MG63 (cell line): ENCODE results near the gene C10orf95. TPM values are rescaled to one million over a fixed set of nuclear protein-coding genes. Genes with fewer than 3 reads are reported as not detected.
"Not testable (repeated sequence)": the region's sequence is repeated elsewhere in the genome, so short reads cannot be mapped to it uniquely, and the experiment has no call there.

Experiments used
- DNase-seq: peaks from one replicate; pipeline ENCODE4 v3.0.0-alpha.2; 2020
- H3K27me3 ChIP-seq: fragments of 250-450 bp; sonication (Bioruptor Pico); 2 replicates; pipeline ENCODE4 v1.5.1; 2020; ENCODE audit warnings: mild to moderate bottlenecking, moderate library complexity
- H3K36me3 ChIP-seq: fragments of 250-450 bp; sonication (Bioruptor Pico); 2 replicates; pipeline ENCODE4 v1.5.1; 2020; ENCODE audit warnings: mild to moderate bottlenecking, moderate library complexity
- H3K4me3 ChIP-seq: fragments of 250-450 bp; sonication (Bioruptor Pico); 2 replicates; pipeline ENCODE4 v1.5.1; 2020; ENCODE audit warnings: mild to moderate bottlenecking, moderate library complexity
- H3K9me3 ChIP-seq: fragments of 250-450 bp; sonication (Bioruptor Pico); 2 replicates; pipeline ENCODE4 v1.5.1; 2020; ENCODE audit warnings: mild to moderate bottlenecking, moderate library complexity
- total RNA-seq: library from RNA; depleted of rRNA; stranded (reverse); fragments of >200 nt; shearing (Covaris generic); gene quantifications from 2 replicates; pipeline ENCODE4 v1.2.3, GENCODE V29; 2014; ENCODE audit warnings: low replicate concordance; rRNA removed

C10orf95 gene, protein sequence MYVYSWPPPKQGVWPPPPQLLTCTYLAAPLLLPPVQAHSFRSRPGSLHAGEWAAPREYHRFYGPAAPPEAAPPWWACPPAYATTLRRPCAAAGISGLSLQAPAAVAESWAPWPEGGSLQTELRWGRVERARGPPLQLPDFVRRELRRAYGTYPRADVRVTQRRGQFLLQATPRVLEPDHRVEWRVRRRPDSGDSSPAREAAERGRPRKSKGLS
- total RNA-seq, result not detected in 2 replicates

DNA sequence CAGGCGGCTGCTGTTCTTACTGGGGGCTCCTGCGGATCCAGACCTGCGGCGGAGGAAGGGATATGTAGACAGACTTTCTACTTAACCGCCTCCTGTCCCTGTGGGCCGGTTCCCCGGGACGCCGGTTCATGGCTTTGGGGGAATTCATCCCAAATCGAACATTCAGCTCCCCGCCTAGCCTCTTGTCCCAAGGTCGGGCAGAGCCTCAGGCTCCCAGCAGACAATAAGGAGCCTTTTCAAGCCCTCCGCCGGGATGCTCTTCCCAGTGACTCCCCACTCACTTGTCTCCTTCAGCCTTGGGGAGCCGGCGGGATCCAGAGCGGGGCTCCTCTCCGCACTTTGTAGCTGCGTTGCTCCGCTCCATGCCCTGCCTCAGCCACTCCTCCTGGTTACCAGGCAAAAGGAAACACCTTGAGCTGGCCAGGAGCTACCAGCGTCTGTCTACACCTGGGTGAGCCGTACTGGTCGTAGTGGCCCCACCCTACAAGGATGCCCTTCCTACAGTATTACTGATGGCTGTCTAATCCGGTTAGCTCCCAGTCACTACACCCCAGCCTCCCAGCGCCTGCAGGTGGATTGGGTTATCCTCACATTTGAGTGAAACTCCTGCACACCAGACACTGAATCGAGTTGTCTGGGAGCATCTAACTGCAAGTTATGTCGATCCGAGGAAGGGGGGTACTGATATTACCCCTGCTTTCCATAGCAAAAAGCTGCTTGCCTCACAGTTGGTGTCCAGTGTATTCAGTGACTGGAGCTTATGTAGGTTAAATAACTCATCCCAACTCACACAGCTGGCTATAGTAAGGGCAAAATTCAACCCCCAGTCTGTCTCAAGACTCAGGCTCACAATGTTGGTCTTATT is at the start of gene C10orf95:
TSS of gene C10orf95 (minus strand) at position 439 of the 865 bp plus-strand sequence. CDS start 450 bp downstream, outside the sequence.
- no peak for DNase-seq

DNA sequence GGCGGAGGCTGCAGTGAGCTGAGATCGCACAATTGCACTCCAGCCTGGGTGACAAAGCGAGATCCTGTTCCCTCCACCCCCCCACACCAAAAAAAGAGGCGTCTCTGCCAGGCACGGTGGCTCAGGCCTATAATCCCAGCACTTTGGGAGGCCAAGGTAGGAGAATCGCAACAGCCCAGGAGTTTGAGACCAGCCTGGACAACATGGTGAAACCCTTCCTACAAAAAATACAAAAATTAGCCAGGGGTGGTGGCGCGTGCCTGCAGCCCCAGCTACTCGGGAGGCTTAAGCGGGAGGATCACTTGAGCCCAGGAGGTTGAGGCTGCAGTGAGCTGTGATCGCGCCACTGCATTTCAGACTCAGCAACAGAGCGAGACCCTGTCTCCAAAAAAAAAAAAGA is 49.3 kb upstream of the C10orf95 start:
- H3K27me3 ChIP-seq, H3K4me3 ChIP-seq, H3K9me3 ChIP-seq, DNase-seq: not testable (repeated sequence)
- peaks cover 12% of the 10 kb centered on the region for H3K36me3 ChIP-seq

More for the DNA sequence above, at the start of gene C10orf95:
- peak within 1 kb of the TSS; percentile 71 for H3K4me3 ChIP-seq
- H3K36me3 ChIP-seq, result peaks cover 2% of the 10 kb centered on the region; the same call in 1 of the 2 replicates
- no peaks in the 10 kb centered on the region for H3K9me3 ChIP-seq
- H3K27me3 ChIP-seq, result no peaks in the 10 kb centered on the region

DNA sequence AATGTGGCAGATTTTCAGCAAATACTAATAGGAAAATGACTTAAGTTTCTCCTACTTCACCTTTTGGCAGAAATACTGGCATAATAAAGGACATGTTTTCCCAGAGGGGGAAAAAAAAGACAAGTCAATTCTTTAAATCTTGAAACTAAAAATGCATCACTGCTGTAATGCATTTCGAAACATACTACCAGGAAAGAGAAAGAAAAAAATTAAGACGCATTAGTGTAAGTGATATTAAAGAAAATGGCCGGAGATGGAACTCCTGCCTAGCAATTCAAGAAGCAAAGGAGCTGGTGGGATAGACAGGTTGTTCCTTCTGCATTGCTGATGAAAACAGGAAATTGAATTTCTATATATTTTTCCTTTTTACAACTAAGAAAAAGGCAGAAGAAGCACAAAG is 48.0 kb upstream of the C10orf95 start:
- H3K9me3 ChIP-seq, result no peaks in the 10 kb centered on the region
- H3K27me3 ChIP-seq, result no peaks in the 10 kb centered on the region
- no peak for DNase-seq
- H3K36me3 ChIP-seq, result peaks cover 14% of the 10 kb centered on the region
- no peak overlapping the region for H3K4me3 ChIP-seq

DNA sequence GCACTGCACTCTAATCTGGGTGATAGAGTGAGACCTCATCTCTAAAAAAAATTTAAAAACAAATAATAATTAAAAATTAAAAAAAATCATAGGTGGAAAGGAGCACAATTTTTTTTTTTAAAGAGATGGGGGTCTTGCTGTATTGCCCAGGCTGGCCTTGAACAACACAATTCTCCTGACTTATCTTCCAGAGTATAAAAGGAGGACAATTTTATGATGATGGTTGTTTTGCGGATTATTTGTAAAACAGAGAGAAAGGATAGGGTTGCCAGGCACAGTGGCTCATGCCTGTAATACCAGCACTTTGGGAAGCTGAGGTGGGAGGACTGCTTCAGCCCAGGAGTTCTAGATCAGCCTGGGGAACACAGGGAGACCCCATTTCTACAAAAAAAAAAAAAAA is 46.2 kb upstream of the C10orf95 start:
- Histone ChIP-seq H3K9me3 (no peaks in the 10 kb centered on the region), H3K27me3 (no peaks in the 10 kb centered on the region), H3K4me3 (no peak overlapping the region), H3K36me3 (peaks cover 20% of the 10 kb centered on the region)
- DNase-seq, result no peak

DNA sequence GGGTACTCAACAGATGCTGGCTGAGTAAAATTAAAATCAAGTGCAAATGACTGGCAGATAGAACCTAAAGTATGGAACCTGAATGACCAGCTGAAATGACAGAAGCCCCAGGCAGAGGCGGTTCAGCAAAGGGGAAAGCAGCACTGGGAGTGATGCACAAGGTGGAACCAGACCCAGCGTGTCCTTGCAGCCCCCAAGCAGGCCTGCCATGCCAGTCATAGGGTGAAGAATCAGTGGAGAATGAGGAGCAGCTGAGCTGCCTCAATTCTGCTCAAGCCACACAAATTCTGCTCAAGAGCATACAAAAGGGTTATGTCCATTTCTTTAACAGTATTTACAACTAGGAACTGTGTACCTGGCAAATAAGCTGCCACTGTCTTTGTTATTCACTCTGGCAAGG is 42.4 kb upstream of the C10orf95 start:
- no peak for DNase-seq
- H3K36me3 ChIP-seq, result peaks cover 31% of the 10 kb centered on the region
- H3K4me3 ChIP-seq, result no peak overlapping the region
- H3K27me3 ChIP-seq, result no peaks in the 10 kb centered on the region
- no peaks in the 10 kb centered on the region for H3K9me3 ChIP-seq

DNA sequence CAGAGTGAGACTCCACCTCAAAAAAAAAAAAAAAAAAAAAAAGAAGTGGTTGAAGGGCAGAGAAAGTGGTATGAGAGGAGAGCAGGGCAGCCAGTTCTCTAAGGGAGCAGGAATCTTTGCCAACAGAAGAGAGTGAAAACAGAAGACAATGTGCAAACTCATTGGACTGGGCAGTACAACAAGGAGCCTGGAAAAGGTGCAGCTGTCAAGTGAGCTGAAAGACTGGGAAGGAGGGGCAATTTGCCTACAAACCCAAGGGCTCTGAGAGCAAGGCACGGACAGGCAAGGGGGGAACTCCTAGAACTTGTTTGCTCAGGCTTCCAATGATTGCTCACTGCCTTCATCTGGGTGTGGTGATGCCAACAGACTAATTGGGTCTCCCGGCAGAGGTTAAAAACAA is 41.6 kb upstream of the C10orf95 start:
- H3K4me3 ChIP-seq, result no peak overlapping the region
- peaks cover 38% of the 10 kb centered on the region for H3K36me3 ChIP-seq
- DNase-seq, result no peak
- no peaks in the 10 kb centered on the region for H3K9me3 ChIP-seq
- no peaks in the 10 kb centered on the region for H3K27me3 ChIP-seq

DNA sequence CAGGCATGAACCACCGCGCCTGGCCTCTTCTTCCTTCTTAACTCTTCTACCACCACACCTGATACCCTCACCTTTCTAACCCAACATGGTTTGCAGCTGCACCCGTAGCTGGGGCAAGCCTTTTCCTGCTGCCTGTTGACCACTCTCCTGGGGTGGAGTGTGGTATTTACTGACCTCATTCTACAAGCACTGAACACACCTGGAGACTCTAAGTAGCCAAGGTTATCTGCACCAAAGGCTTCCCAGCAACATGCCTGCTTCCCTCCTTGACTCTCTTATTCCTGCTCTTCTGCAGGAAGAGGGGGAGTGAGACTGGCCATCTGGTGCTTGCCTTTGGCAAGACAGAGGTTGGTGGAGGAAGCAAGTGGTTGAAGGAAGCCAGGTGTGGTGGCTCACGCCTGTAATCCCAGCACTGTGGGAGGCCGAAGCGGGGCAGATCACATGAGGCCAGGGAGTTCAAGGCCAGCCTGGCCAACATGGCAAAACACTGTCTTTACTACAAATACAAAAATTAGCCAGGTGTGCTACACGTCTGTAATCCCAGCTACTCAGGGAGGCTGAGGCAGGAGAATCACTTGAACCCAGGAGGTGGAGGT is 41.1 kb upstream of the C10orf95 start:
- no peak overlapping the region for H3K4me3 ChIP-seq
- no peak for DNase-seq
- no peaks in the 10 kb centered on the region for H3K9me3 ChIP-seq
- H3K36me3 ChIP-seq, result peaks cover 42% of the 10 kb centered on the region
- H3K27me3 ChIP-seq, result no peaks in the 10 kb centered on the region

DNA sequence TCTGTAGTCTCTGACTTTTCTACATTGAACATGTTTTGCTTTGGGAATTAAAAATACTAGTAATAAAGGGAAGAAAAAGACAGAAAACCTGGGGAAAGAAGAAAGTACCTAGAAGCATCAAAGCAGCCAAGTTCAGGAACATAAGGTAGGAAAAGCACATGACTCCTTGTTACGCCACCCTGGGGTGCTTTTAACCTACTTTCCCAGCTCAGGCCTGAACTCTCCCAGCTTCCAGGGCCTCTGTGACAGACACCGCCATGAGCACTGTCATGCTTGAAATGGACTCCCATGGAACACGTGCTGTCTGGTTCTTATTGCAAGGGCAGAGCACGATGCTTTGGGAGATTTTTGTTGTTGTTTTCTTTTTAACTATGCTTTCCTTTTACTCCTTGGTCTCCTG is 39.8 kb upstream of the C10orf95 start:
- H3K9me3 ChIP-seq, result no peaks in the 10 kb centered on the region
- H3K4me3 ChIP-seq, result no peak overlapping the region
- DNase-seq, result no peak
- peaks cover 41% of the 10 kb centered on the region for H3K36me3 ChIP-seq
- H3K27me3 ChIP-seq, result no peaks in the 10 kb centered on the region

DNA sequence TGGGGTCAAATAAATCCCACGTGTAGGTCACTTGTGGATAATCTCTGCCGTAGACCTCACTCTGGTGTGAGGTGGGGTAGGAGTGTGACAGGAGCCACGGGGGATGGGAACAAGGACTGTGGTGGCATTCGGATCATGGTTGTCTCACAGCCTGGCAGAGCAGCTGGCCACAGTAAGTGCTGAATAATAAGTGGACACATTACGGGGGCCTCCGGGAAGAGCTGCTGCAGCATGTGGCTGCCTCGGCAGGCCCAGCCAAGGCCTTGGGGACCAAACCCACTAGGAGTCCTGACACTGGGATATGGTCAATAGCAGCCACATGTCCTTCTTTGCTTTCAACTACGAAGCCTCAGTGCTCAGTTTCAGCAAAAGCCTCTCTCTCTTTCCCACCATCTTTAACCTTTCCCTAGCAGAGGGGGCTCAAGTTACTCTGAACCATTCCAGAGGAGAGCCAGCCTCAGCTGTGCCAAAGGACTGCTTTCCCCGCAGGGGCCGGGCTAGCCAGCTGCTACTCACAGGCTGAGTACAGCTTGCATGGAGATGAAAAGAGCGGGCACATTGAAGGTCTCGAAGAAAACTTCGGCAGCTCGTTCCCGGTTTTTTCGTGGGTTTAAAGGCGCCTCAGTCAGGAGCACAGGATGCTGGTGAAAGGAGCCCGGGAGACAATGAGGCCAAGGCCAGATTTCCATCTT is 33.9 kb upstream of the C10orf95 start:
- Histone ChIP-seq H3K4me3 (no peak overlapping the region), H3K9me3 (no peaks in the 10 kb centered on the region), H3K36me3 (peaks cover 65% of the 10 kb centered on the region), H3K27me3 (no peaks in the 10 kb centered on the region)
- no peak for DNase-seq

DNA sequence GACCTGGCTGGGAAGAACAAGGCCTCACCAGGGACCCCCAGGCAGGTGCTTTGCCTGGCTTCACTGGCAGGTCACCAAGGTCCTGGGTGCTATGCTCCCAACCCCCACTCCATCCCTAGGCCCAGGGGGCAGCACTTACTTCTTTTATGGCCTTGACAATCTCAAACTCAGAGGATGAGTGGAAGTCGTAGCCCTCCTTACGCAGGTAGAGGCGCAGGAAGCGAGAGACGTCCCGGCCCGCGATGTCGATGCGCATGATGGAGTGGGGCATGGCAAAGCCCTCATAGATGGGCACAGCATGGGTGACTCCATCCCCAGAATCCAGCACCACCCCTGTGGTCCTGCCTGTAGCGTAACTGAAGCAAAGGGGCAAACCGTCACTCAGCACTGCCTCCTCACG is 32.7 kb upstream of the C10orf95 start:
- no peaks in the 10 kb centered on the region for H3K9me3 ChIP-seq
- no peak for DNase-seq
- H3K36me3 ChIP-seq, result peaks cover 62% of the 10 kb centered on the region
- no peaks in the 10 kb centered on the region for H3K27me3 ChIP-seq
- no peak overlapping the region for H3K4me3 ChIP-seq

DNA sequence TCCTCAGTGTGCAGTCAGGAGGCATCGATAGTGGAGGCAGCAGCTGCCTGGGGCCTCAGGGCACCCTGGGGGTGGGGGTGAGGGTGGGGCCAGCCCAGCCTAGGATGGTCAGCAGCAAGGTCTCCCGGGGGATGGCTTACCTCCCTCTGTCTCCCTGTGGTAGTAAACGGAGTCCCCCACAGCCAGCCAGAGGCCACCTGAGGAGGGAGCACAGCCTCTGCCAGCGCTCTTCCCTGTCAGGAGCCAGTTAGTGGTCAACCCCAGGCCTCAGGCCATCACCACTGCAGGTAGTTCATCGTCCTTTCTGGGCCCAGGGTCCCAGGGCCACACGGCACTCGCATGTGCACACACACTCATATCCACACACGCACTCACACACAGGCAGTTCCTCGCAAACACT is 29.1 kb upstream of the C10orf95 start:
- Histone ChIP-seq H3K4me3 (no peak overlapping the region), H3K27me3 (no peaks in the 10 kb centered on the region), H3K9me3 (no peaks in the 10 kb centered on the region), H3K36me3 (peaks cover 47% of the 10 kb centered on the region)
- DNase-seq, result no peak

DNA sequence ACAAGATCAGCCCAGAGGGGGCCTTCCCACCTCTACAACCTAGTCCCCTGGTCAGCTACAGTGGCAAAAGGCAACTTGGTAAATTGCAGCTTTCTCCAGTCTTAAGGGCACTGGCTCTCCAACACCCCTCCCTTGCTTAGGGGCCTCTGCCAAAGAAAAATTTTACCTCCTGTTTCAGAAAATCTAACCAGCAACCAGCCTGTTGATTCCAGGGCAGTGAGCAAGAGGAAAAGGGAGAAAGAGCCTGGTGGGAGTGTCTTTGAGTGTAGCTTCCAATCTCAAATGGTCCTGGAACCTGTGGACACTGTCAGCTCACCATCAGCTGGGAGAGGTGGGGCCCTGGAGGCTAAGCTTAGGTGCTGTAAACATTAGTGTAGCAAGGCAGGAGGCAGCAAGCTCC is 28.3 kb upstream of the C10orf95 start:
- no peak for DNase-seq
- H3K9me3 ChIP-seq, result no peaks in the 10 kb centered on the region
- no peak overlapping the region for H3K4me3 ChIP-seq
- peaks cover 40% of the 10 kb centered on the region for H3K36me3 ChIP-seq
- no peaks in the 10 kb centered on the region for H3K27me3 ChIP-seq

DNA sequence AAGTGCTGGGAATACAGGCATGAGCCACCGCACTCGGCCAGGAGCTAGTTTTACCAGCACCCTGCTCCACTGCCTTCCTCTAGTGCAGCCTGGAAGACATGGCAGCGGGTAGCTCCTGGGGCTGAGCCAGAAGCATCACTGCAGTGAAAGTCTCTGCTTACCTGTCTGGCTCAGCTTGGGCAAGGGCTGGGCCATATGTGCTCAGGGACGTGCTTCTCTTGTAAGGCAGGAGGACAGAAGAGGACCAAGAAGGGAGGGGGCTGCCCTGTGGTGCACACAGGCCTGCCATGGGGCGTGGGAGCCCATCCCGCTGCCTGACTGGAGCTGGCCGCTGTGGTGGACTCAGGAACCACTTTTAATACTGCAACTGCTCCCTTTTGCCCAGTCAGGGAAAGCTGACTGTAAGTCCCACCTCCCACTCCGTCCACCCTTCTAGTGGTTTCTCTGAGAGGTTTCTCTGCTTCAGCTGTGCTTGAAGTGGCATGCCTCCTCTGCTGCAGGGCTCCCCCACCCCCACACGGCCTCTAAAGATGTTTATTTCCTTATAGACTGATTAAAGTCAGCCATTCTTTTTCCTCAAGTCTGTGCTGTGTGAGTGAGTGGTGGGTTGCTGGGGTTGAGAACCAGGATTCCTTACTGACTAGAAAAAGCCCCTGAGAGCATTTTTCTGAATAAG is 25.3 kb upstream of the C10orf95 start:
- no peak for DNase-seq
- peaks cover 19% of the 10 kb centered on the region for H3K36me3 ChIP-seq
- no peaks in the 10 kb centered on the region for H3K9me3 ChIP-seq
- no peaks in the 10 kb centered on the region for H3K27me3 ChIP-seq
- H3K4me3 ChIP-seq, result no peak overlapping the region

DNA sequence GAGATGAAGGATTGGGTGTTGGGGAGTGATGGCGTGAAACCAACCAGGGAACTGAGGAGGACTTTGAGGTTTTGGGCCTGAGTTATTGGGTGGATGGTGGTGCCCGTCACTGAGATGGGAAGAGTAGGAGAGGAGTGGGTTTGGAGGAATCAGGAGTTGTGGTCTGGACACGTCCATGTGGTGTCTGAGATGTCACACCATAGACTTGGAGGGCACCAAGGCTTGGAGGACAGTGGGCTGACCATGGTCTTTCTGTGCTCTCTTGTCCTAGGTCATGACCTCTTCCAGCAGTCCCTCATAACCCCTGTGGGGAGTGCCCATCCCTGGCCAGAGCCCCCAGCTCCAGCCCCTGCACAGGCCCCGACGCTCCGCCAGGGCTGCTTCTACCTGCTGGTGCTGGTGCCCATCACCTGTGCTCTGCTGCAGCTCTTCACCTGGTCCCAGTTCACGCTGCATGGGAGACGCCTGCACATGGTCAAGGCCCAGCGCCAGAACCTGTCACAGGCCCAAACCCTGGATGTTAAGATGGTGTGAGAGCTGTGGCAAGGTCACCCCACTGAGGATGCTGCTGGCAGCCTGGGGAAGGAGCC is 24.2 kb upstream of the C10orf95 start:
- Histone ChIP-seq H3K4me3 (no peak overlapping the region), H3K27me3 (no peaks in the 10 kb centered on the region), H3K9me3 (no peaks in the 10 kb centered on the region), H3K36me3 (peaks cover 15% of the 10 kb centered on the region)
- DNase-seq, result no peak

DNA sequence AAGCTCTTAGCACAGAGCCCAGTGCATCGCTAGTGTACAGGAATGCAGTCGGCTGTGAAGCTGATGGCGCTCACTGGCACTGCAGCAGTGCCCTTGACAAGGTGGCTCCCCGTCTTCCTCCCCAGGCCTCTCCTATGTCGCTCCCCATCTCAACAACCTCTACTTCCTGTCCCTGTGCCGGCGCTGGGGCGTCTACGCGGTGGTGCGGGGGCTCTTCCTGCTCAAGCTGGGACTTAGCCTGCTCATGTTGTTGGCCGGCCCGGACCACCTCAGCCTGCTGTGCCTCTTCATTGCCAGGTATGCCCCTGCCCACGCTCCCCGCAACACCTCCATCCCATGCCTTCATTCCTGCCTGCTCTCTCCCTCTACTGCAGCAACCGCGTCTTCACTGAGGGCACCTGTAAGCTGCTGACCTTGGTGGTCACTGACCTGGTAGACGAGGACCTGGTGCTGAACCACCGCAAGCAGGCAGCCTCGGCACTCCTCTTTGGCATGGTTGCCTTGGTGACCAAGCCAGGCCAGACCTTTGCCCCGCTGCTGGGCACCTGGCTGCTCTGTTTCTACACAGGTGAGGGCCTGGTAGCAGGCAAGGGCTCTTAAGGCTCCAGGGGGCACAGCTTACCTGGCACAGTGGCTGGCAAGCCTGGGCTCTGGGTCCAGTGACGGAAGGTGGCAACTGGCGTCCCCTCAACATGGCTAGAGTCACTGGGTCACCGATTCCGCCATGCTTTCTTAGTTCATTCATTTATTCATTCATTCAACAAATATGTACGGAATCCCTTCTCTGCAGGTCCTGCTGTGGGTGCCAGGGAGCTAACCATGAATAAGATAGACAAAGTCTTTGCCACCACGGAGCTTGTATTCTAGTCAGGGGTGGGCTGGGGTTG is 22.3 kb upstream of the C10orf95 start:
- no peaks in the 10 kb centered on the region for H3K27me3 ChIP-seq
- no peaks in the 10 kb centered on the region for H3K9me3 ChIP-seq
- no peak overlapping the region for H3K4me3 ChIP-seq
- H3K36me3 ChIP-seq, result peaks cover 7% of the 10 kb centered on the region; the same call in 1 of the 2 replicates
- DNase-seq, result no peak
